Neuronal stem cell (in vitro differentiated cells): ENCODE results near the gene PM20D1.

ENCODE experiments used
- DNase-seq: peaks from one replicate; pipeline ENCODE4 v3.0.0-alpha.2; 2013; ENCODE audit warnings: low spot score
- H2AFZ ChIP-seq: one replicate; pipeline ENCODE4 v1.6.1; 2013; ENCODE audit warnings: mild to moderate bottlenecking, low read length, inconsistent platforms
- H2AK5ac ChIP-seq: 2 replicates; pipeline ENCODE4 v1.6.1; 2013; ENCODE audit warnings: low read depth, mild to moderate bottlenecking, inconsistent platforms, low read length, moderate library complexity, mixed read lengths
- H2BK120ac ChIP-seq: 2 replicates; pipeline ENCODE4 v1.6.1; 2013; ENCODE audit warnings: low read depth, mild to moderate bottlenecking, inconsistent platforms, low read length, moderate library complexity, mixed read lengths
- H2BK12ac ChIP-seq: one replicate; pipeline ENCODE4 v1.6.1; 2013; ENCODE audit warnings: low read length, inconsistent platforms
- H2BK15ac ChIP-seq: 2 replicates; pipeline ENCODE4 v1.6.1; 2013; ENCODE audit warnings: mild to moderate bottlenecking, low read length, inconsistent platforms, mixed read lengths
- H2BK5ac ChIP-seq: one replicate; pipeline ENCODE4 v1.6.1; 2013; ENCODE audit warnings: inconsistent platforms, mild to moderate bottlenecking, low read length, moderate library complexity
- H3K14ac ChIP-seq: one replicate; pipeline ENCODE4 v1.6.1; 2013; ENCODE audit warnings: low read length, inconsistent platforms
- H3K18ac ChIP-seq: 2 replicates; pipeline ENCODE4 v1.6.1; 2013; ENCODE audit warnings: low read length, inconsistent platforms
- H3K23ac ChIP-seq: 2 replicates; pipeline ENCODE4 v1.6.1; 2013; ENCODE audit warnings: low read depth, mild to moderate bottlenecking, mixed read lengths, low read length, inconsistent platforms; ENCODE audit not compliant: poor library complexity
- H3K27ac ChIP-seq: replicated peaks from 3 replicates; pipeline ENCODE4 v1.5.1; 2013; ENCODE audit warnings: low read length, inconsistent platforms
- H3K27me3 ChIP-seq, 3 experiments: 2 replicates each; pipeline ENCODE4 v1.6.1; 2013; ENCODE audit warnings: low read length in 3 of 3, mild to moderate bottlenecking in 2 of 3, inconsistent platforms in 1 of 3, low read depth in 1 of 3, mixed read lengths in 1 of 3, moderate library complexity in 1 of 3; ENCODE audit not compliant: control insufficient read depth in 3 of 3, insufficient read depth in 3 of 3
- H3K36me3 ChIP-seq, 2 donors: replicated peaks in 1 of 2; 2 replicates each; pipeline ENCODE4 v1.6.1; 2013; ENCODE audit warnings: low read length in 2 of 2; ENCODE audit not compliant: control insufficient read depth in 2 of 2, insufficient read depth in 2 of 2
- H3K4ac ChIP-seq: 2 replicates; pipeline ENCODE4 v1.6.1; 2013; ENCODE audit warnings: inconsistent platforms, mild to moderate bottlenecking, low read length, moderate library complexity
- H3K4me1 ChIP-seq, 2 donors: 1 replicate in 1 of 2; 2 replicates in 1 of 2; pipeline ENCODE4 v1.6.1; 2013; ENCODE audit warnings: low read length in 2 of 2, low read depth in 1 of 2; ENCODE audit not compliant: control insufficient read depth in 2 of 2, insufficient read depth in 1 of 2
- H3K4me2 ChIP-seq: one replicate; pipeline ENCODE4 v1.6.1; 2013; ENCODE audit warnings: mild to moderate bottlenecking, low read length, inconsistent platforms; ENCODE audit not compliant: insufficient read depth, poor library complexity, severe bottlenecking
- H3K4me3 ChIP-seq, 2 donors: 2 replicates each; pipeline ENCODE4 v1.5.1; 2013; ENCODE audit warnings: low read length in 2 of 2, mild to moderate bottlenecking in 2 of 2, inconsistent platforms in 1 of 2, moderate library complexity in 1 of 2
- H3K79me1 ChIP-seq: one replicate; pipeline ENCODE4 v1.6.1; 2013; ENCODE audit warnings: low read depth, mild to moderate bottlenecking, inconsistent platforms, low read length, moderate library complexity
- H3K9ac ChIP-seq: one replicate; pipeline ENCODE4 v1.6.1; 2013; ENCODE audit warnings: mild to moderate bottlenecking, low read depth, low read length, inconsistent platforms; ENCODE audit not compliant: poor library complexity
- H3K9me3 ChIP-seq, 2 donors: replicated peaks in 1 of 2; 2 replicates each; pipeline versions ENCODE3 to v1.6.1; 2013; ENCODE audit warnings: low read length in 2 of 2, mild to moderate bottlenecking in 2 of 2, inconsistent platforms in 1 of 2, low read depth in 1 of 2, mixed read lengths in 1 of 2, moderate library complexity in 1 of 2; ENCODE audit not compliant: control insufficient read depth in 2 of 2, insufficient read depth in 1 of 2
- H4K8ac ChIP-seq: one replicate; pipeline ENCODE4 v1.6.1; 2013; ENCODE audit warnings: low read depth, mild to moderate bottlenecking, inconsistent platforms, low read length, moderate library complexity
- H4K91ac ChIP-seq: one replicate; pipeline ENCODE4 v1.6.1; 2013; ENCODE audit warnings: low read length, low read depth, mild to moderate bottlenecking, inconsistent platforms; ENCODE audit not compliant: poor library complexity
- WGBS, 2 donors: extraction: QIAGEN DNeasy Blood & Tissue Kit; methylation state at CpG; one replicate each; pipeline ENCODE4 v1.1.7; 2013; ENCODE audit warnings: missing lambda C conversion rate in 2 of 2, mixed read lengths in 1 of 2; ENCODE audit not compliant: insufficient read length in 2 of 2, insufficient replicate concordance in 1 of 2; ENCODE audit errors: extremely low coverage in 2 of 2; 5-methylcytosine and 5-hydroxymethylcytosine counted together

Gene PM20D1

GRCh38 chr1:205817988-205818387 is 31.9 kb downstream of the PM20D1 start:
- Histone ChIP-seq H3K4me1 (peaks cover 6 to 18% of the 10 kb centered on the region in 2 donors), H3K4me3 (no peak overlapping the region), H2AFZ (no peak overlapping the region), H2BK15ac (no peak overlapping the region), H3K4ac (no peak overlapping the region), H2BK120ac (no peak overlapping the region), H3K27me3 (no peaks in the 10 kb centered on the region), H2BK5ac (no peak overlapping the region), H3K4me2 (no peak overlapping the region), H4K91ac (no peak overlapping the region), H3K18ac (no peak overlapping the region), H3K9ac (no peak overlapping the region), H3K14ac (no peak overlapping the region), H2BK12ac (no peak overlapping the region), H4K8ac (no peak overlapping the region), H3K9me3 (no peaks in the 10 kb centered on the region), H3K36me3 (no peaks in the 10 kb centered on the region), H3K23ac (no peak overlapping the region), H3K79me1 (no peaks in the 10 kb centered on the region), H2AK5ac (no peak overlapping the region), H3K27ac (no peak overlapping the region)
- WGBS, 2 donors: no CpG with 5 or more reads among the region's 3 CpGs
- DNase-seq: no peak

GRCh38 chr1:205817364-205817763 is 32.6 kb downstream of the PM20D1 start:
- H3K18ac ChIP-seq: no peak overlapping the region
- no peaks in the 10 kb centered on the region for H3K27me3 ChIP-seq
- H2BK15ac ChIP-seq: no peak overlapping the region
- no peak overlapping the region for H4K8ac ChIP-seq
- DNase-seq: no peak
- no peak overlapping the region for H3K23ac ChIP-seq
- H2BK12ac ChIP-seq: no peak overlapping the region
- WGBS, 2 donors: no CpG with 5 or more reads among the region's 3 CpGs
- H3K9me3 ChIP-seq: no peaks in the 10 kb centered on the region
- H3K14ac ChIP-seq: no peak overlapping the region
- no peak overlapping the region for H4K91ac ChIP-seq
- H2BK120ac ChIP-seq: no peak overlapping the region
- no peak overlapping the region for H3K9ac ChIP-seq
- no peaks in the 10 kb centered on the region for H3K79me1 ChIP-seq
- H2AK5ac ChIP-seq: peak overlapping the region; percentile 34
- no peak overlapping the region for H3K4ac ChIP-seq
- no peaks in the 10 kb centered on the region for H3K36me3 ChIP-seq
- peaks cover 6 to 18% of the 10 kb centered on the region in 2 donors for H3K4me1 ChIP-seq
- no peak overlapping the region for H3K27ac ChIP-seq
- no peak overlapping the region for H3K4me2 ChIP-seq
- H2AFZ ChIP-seq: peak overlapping the region; percentile 14
- H3K4me3 ChIP-seq: no peak overlapping the region
- H2BK5ac ChIP-seq: no peak overlapping the region

- no peak overlapping the region for H4K8ac ChIP-seq
- peak overlapping the region; percentile 88 to 91 for H3K4me3 ChIP-seq
- no peak for DNase-seq
- H3K4ac ChIP-seq: no peak overlapping the region
- H3K18ac ChIP-seq: peak overlapping the region; percentile 92
- H3K79me1 ChIP-seq: peaks cover 4% of the 10 kb centered on the region
- H2BK12ac ChIP-seq: no peak overlapping the region
- H2BK15ac ChIP-seq: peak overlapping the region; percentile 76
- H3K9ac ChIP-seq: peak overlapping the region; percentile 87
- H2BK120ac ChIP-seq: peak overlapping the region; percentile 21
- peak overlapping the region; percentile 91 for H2BK5ac ChIP-seq
- no peak overlapping the region for H2AK5ac ChIP-seq
- WGBS, 2 donors: no CpG with 5 or more reads among the region's 14 CpGs
- H2AFZ ChIP-seq: peak overlapping the region; percentile 99
- H3K14ac ChIP-seq: no peak overlapping the region
- H3K27me3 ChIP-seq: no peaks in the 10 kb centered on the region
- no peak overlapping the region for H3K23ac ChIP-seq
- peaks cover 8 to 19% of the 10 kb centered on the region in 2 donors for H3K36me3 ChIP-seq
- H3K4me1 ChIP-seq: peaks cover 9 to 25% of the 10 kb centered on the region in 2 donors
- peak overlapping the region; percentile 92 for H3K4me2 ChIP-seq
- H4K91ac ChIP-seq: no peak overlapping the region
- H3K27ac ChIP-seq: no peak overlapping the region
- H3K9me3 ChIP-seq: no peaks in the 10 kb centered on the region
Measured at GRCh38 chr1:205813755-205814058, 36.2 kb downstream of the PM20D1 start.

- H3K27me3 ChIP-seq: no peaks in the 10 kb centered on the region
- peak within 1 kb of the TSS; percentile 76 for H2BK15ac ChIP-seq
- peak within 1 kb of the TSS; percentile 92 for H3K4me2 ChIP-seq
- H3K27ac ChIP-seq: no peak within 1 kb of the TSS
- no peaks in the 10 kb centered on the region for H3K9me3 ChIP-seq
- peaks cover 8 to 24% of the 10 kb centered on the region in 2 donors for H3K36me3 ChIP-seq
- H3K14ac ChIP-seq: peak within 1 kb of the TSS; percentile 85
- H3K9ac ChIP-seq: peak within 1 kb of the TSS; percentile 87
- H3K23ac ChIP-seq: peak within 1 kb of the TSS; percentile 95
- H2AK5ac ChIP-seq: no peak within 1 kb of the TSS
- H2BK120ac ChIP-seq: peak within 1 kb of the TSS; percentile 21
- H3K4me1 ChIP-seq: peaks cover 9 to 25% of the 10 kb centered on the region in 2 donors
- H2BK5ac ChIP-seq: peak within 1 kb of the TSS; percentile 91
- WGBS, 2 donors: no CpG with 5 or more reads among the region's 83 CpGs
- peaks cover 4% of the 10 kb centered on the region for H3K79me1 ChIP-seq
- H4K91ac ChIP-seq: peak within 1 kb of the TSS; percentile 94
- peak within 1 kb of the TSS; percentile 99 for H2AFZ ChIP-seq
- no peak within 1 kb of the TSS for H4K8ac ChIP-seq
- peak within 1 kb of the TSS; percentile 96 for H3K18ac ChIP-seq
- H3K4me3 ChIP-seq: peak within 1 kb of the TSS; percentile 88 to 93
- H3K4ac ChIP-seq: no peak within 1 kb of the TSS
- H2BK12ac ChIP-seq: no peak within 1 kb of the TSS
- DNase-seq: peak; percentile 93
Measured at GRCh38 chr1:205812878-205813754, 36.8 kb downstream of the PM20D1 start, which contains the start of gene SLC41A1. Gene SLC41A1 (minus strand): TSS chr1:205813198. CDS start chr1:205810441, 2,757 bp downstream.
